NCI-H2081 treated with DMSO at 0.1 percent for 48 hours (cell line): ENCODE data around the gene GABRR1.
A peak's percentile ranks its signal among the peaks of the same experiment; 100 is the strongest.
"Not testable (repeated sequence)": the region's sequence is repeated elsewhere in the genome, so short reads cannot be mapped to it uniquely, and the experiment has no call there.

ENCODE experiments used
- DNase-seq: peaks from one replicate; lab custom pipeline; 2025; lab: John Stamatoyannopoulos, UW

GABRR1 gene

DNA sequence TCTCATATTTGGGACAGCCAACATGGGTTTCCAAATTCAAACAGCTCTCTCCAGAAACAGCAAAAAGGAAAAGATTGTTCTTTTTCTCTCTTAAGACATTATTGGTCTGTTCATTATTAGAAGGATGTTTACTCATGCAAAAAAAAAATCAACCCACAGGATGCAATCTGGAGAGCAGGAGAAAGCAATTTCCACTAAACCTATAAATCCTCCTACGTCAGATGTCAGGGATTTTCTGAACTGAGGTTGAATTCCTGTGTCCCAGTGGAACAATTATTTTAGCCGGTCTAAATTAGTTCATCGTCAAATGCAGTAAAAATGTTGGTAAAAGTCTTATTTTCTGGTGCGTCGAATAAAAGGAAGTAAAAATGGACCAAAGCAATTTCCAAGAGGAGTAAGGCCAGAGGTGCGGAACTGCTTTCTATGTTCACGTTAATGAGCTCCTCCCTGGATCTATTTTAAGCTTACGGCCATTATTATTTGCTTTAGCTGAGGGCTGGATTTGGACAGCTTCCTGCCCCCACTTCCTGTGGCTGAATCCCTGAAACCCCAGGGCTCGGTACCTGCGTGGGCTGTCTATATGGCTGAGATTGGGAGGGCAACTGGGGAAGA is at the start of gene GABRR1:
Gene GABRR1, minus strand, starts transcription at position 60 of the 612 bp plus-strand sequence. Its CDS starts 36 bp downstream, at position 24.
- DNase-seq, result no peak

DNA sequence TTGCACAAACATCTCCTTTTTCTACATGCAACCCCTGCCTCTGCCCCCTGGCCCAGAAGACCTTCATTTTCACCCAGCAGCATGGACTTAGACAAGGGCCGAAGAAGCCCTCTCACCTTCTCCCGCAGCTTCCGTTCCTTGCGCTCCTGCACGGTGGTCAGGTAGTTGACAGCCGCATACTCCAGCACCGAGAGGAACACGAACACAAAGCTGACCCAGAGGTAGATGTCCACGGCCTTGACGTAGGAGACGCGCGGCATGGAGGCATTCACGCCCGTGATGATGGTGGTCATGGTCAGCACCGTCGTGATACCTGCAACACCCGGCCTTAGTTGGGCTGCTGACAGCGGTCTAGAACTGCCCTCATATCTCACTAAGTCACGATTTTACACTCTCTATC is 47.1 kb upstream of the GABRR1 start:
- no peak for DNase-seq

DNA sequence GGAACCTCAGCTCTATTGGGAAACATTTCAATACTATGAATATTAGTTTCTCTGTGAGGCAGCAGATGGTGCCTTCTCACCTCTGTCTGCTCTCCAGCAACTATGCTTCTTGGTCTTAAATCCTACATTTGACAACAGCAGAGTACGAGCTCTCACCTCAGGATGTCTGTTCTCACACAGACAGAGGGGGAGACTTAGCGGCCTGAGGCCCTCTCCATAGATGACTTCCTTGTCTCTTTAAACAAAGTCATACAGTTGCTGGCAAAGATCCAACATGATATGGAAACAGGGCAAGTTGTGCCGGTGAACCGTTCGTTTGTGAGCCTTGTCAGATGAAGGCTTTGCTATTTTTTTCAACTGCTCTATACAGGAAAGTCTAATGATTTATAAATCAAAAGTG is 43.7 kb upstream of the GABRR1 start:
- no peak for DNase-seq

DNA sequence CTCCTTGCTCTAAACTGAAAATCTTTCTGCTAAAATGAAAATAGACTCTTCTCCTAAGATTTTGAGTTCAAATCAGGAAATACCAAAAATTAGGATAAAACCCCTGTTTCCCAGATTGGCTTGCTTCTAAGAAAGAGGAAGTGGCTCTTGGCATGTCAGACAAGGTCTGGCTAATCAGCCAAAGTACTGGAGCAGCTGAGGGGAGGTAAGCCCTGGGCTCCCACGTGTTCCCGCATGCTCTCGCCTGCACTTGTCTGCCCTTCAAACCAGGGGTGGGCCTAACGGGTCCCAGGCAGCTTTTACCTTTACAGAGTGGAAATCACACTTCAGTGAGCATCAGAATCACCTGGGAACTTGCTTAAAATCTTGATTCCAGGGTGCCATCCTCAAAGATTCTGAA is 43.2 kb upstream of the GABRR1 start:
- no peak for DNase-seq

DNA sequence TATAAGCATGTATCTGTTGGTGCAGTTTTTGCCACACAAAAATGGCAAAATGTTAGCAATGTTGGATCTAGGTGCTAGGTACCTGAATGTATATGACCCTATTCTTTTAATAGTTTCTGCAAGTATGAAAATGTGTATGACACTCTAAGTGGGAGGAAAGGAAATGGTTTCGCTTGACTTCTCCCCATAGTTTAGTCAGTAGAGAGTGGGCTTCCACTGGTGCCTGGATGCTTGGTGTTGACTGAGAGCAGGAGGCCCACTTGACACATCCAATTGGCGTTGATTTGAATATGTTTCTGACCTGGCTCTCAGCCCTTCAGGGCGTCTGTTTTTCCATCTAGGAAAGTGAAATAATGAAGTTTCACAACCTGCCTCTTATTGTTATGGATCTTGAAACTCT is 41.8 kb upstream of the GABRR1 start:
- DNase-seq, result no peak

DNA sequence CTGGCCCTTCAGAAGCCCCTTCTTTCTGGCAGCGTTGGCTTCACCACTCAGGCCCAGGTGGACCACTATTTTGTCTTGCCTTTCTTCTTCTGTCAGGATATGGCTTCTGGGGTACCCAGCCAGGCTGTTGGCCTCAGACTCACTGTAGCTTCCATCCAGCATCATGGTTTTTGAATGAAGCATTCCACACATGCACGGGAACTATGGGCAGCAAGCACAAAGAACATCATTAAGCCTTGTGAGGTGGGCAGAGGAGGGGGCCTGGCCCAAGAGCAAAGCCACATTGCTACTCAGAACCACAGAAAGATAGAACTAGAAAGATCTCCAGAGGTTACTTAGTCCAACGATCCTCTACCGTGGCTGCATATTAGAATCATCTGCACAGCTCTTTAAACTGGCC is 40.6 kb upstream of the GABRR1 start:
- no peak for DNase-seq

DNA sequence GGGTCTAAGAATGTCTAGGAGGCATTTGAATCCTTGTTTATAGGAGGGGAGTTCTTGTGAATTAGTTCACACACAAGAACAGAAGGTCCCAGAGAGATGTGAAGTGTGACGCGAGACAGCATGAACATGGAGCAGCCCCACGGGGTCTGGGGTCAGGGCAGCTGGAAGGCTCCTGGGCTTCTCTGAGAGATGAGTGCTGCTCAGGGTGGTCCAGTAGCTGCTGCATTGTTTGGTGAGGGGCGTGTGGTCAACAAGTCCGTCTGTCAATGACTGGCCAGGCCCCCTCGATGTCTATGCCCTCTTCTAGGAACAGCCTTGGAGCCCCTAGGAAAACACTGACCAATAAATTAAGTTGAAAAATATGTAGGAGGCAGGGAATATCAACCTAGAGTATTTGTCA is 40.2 kb upstream of the GABRR1 start:
- no peak for DNase-seq

DNA sequence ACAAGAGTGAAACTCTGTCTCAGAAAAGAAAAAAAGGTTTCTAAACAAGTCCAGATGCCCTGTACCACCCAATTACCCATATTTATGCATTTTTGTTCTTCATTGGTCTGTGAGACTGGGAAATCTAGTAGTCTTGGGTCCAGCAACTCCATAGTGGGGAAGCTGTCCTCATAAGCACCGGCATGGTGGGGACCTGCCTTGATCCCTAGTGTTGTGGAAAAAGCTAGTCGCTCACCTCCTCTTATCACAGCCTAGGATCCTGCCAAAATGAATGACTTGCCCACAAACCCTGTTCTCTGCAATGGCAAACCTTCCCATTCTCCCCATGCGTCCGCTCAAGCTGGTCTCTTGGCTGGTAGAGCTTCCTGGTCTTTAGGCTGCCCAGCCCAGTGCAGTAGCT is 38.3 kb upstream of the GABRR1 start:
- DNase-seq, result no peak

DNA sequence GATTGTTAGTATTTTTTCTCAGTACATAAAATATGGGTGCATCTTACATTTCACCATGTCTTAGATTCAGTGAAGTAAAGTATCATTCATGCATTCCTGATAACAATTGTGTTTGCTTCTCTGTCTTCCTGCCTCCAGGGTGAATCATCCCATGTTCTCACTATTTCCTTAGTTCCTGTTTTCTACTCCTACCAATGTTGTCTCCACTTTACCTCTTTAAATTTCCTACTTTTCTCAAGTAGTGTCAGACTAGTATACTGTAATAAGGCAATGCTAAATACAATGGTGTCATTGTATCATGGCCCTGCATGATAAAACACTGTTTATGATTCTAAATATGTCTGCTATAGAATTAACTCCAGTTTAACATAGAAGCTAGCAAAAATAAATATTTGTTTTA is 37.4 kb upstream of the GABRR1 start:
- DNase-seq, result no peak

DNA sequence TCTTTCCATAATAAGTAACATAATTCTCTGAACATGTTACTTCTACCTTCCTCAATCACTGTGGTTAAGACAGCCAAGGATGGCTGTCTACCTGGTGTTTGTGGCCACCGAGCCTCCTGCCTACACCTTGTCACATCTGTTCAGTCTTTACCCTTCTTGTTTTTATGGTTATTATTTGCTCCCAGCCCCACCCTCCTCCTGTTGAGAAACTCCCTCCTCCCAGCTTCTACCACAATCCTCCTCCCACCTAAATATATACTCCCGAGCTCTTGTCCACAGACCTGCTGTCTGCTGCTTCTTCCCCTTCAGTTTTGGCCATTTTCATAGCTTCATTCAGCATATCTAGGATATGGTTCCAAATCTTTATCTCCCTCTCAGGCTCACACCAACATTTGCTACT is 35.7 kb upstream of the GABRR1 start:
- DNase-seq, result no peak

DNA sequence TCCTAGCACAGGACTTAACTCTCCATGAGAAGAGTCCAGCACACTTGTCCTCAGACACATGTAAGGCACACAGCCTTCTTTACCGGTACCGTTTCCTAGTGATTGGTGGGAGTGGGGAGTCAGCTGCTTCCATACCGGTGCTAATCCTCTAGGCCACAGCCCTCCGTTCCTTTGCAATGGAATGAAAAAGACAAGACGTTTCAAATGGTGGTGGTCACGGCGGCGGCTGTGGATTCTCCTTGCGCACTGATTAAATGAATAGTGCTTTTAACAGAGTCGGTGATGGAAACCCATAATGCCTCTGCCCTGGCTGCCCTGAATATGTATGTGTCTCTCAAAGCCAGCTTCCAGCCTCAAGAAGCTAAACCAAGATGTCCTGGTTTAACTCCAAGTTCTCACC is 34.8 kb upstream of the GABRR1 start:
- no peak for DNase-seq

DNA sequence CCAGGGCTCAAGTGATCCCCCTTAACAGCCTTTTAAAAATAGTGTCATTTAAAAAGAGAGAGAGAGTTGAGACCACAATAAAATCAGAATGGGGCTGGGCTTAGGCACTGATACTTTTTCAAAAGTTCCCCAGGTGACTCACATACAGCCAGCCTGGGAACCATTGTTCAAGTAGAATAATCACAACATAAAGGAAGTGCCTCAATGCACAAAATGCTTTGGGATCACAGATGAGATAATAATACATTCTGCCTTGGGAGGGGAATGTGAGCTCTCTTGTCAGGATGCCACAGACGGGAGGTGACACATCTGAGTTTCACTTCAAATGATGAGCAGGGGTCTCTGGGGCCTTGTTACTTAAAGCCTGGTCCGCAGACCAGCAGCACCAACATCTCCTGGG is 34.0 kb upstream of the GABRR1 start:
- no peak for DNase-seq

DNA sequence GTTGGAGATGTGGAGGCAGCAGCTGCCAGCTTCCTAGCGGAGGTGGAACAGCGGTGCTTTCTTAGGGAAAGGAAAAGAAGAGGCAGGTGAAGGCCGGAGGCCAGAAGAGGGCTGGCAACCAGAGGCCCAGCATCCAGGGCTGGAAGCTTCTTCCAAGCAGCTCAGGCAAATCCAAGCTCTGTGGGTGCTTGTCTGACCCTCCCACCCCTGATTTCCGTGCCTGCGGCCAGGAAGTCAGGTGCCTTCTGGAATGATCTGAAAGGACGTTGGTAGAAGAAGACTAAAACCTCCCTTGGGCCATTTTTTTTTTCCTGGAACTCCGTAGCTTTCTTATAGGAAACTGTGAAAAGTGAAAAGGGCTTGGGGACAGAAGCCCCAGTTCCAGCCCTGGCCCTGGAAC is 33.1 kb upstream of the GABRR1 start:
- no peak for DNase-seq

DNA sequence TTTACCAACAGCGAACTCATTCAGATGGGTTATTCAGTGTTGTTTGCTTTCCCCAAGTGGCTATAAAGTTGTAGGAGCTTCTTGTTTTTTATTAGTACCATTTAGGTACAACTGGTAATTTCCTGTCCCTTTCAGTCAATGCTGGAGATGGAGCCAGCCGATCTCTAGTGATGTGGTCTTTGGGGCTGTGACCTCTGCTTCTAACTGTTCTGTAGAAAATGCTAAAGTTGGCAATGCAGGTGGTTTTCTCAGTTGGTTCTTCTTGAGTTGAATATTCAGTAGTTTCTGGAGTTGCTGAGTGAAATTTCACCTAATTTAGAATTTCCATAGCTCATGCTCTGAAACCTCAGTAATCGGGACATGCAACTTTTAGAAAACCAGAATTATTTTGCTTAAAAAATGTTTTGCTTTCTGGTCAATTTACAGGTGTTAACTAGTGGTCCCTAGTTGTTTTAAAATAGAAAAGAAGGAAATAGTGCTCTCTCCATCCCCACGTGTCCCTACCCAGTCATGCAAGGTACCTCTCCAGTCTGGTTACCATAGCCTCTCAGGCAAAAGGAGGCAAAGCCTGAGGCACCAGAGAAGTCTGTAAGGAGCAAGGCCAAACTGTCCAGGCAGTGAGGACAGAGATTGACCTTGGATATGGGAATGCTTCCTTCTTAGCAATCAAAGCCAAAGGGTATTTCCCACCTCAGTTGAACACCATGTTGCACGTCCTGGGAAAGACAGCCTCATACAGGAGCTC is 27.3 kb upstream of the GABRR1 start:
- no peak for DNase-seq

DNA sequence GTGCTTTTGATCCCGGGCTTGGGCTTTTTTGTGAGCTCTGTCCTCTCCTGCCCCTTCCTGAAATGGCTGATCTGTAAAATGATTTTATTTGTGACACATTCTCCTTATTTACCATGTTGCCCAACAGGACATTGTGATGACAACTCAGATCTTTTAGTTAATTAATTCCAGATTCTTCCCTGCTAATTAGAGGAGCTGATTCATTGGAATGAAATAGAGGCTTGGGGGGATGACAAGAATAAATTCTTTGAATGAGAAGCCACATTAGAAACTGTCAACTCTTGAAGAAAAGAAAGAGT is 26.1 kb upstream of the GABRR1 start:
- no peak for DNase-seq

DNA sequence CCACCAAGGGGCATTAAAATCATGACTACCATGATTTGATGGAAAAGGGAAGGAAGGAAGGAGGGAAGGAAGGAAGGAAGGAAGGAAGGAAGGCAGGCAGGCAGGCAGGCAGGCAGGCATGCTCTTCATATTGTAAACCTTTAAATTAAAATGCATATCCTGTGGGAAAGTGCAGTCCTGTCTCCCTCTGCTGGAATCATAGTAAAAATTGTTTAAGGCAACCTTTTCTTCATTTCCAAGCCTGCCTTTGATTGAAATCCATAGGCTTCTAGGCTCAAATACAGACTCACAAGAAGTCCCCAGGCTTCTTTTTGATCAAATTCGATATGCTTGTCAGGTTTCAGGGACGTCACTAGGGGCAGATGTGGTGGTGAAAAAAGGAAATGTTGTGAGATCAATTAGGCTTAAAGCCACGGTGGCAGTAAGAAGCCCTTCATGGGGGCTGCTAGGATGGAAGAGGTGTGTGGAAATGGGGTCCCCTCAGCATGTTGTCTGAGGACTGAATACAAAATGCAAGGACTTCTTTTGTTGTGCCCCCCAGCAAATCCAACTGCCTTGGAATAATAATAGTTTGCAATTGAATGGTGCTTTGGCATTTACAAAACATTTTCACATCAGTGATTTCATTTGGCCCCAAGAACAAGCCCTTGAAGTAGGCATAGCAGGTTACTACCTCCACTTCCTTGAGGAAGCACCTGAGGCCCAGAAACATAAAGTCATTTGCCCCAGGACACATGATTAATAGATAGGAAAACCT is 25.6 kb upstream of the GABRR1 start:
- peak; percentile 21 for DNase-seq

DNA sequence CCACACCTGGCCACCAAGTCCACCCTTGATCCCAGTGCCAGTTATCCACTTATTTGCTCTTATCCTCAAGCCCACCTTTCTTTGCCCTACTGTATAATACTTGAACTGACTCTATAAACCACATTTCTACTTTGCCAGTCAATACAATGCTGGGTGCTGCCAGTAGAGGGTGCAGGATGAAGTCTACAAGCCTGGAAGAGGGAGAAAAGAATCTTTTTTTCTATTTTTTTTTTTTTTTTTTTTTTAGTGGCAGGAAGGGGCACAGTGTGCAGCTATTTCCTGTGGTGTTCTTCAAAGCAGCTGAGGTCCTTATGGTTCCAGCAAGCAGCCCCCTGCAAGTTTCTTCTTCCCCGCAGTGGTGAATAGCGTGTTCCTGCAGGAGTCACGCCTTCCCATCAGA is 22.2 kb upstream of the GABRR1 start:
- no peak for DNase-seq

DNA sequence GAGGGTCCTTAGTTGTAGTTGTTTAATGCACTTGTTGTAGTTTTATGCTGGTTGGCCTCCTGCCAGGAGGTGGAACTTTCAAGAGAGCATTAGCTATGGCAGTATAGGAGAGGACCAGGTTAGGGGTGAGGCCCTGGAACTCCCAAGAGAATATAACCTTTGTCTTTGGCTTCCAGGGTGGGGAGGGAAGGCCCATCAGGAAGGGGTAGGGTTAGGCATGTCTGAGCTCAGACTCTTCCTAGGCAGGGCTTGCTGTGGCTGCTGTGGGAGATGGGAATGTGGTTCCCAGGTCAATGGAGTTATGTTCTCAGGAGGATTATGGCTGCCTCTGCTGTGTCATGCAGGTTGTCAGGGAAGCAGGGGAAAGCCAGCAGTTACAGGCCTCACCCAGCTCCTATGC is 20.0 kb upstream of the GABRR1 start:
- no peak for DNase-seq

DNA sequence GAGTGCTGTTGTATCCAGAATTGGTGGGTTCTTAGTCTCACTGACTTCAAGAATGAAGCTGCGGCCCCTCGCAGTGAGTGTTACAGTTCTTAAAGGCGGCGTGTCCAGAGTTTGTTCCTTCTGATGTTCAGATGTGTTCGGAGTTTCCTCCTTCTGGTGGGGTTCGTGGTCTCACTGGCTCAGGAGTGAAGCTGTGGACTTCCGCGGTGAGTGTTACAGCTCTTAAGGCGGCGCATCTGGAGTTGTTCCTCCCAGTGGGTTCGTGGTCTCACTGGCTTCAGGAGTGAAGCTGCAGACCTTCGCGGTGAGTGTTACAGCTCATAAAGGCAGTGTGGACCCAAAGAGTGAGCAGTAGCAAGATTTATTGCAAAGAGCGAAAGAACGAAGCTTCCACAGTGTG is 16.4 kb upstream of the GABRR1 start:
- DNase-seq, result not testable (repeated sequence)

DNA sequence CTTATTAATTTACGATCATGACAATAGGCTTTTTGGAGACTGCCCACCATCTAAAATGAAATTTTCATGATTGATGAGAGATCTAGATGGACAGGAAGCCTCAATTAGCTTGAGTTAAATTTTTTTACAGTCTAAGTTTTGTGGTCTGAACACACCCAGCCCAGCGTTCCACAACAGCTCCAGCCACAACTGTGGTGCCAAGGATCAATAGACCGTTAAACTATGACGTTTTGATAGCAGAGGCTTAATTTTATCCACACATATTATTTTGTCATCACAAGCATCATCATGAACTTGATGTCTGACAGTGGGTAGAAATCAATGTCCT is 5.5 kb upstream of the GABRR1 start:
- DNase-seq, result no peak

DNA sequence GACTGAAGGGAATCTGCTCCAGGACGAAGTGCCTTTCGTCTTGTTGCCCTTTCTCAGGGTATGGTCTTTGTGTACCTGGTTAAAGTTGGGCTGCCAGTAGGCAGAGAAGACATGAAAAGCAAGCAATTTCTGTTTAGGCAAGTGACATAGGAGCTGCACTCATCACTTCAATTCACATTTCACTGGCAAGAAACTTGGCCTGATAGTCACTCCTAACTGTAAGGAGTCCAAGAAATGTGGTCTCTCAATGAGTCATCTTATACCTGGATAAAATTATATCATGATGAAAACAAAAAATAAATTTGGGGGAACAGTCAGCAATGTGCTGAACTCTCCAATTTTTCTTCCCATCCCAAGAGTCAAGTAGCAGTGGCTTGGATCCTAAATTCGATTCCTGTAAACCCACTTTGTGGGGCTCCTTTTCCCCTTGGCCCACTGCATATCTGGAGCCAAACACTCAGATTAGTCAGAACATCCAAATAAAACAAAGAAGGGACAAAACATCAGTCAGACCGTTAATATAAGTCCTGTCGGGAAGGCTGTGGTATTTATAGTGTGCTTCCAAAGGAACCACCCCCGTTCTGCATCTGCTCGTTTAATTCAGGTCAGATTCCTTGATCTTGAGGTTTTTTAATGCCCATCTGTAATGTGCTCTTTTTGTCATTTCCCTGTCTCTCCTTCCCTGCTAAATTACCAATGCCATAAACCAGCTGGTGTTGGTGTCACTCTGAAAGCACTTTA is 5.0 kb upstream of the GABRR1 start:
- no peak for DNase-seq

DNA sequence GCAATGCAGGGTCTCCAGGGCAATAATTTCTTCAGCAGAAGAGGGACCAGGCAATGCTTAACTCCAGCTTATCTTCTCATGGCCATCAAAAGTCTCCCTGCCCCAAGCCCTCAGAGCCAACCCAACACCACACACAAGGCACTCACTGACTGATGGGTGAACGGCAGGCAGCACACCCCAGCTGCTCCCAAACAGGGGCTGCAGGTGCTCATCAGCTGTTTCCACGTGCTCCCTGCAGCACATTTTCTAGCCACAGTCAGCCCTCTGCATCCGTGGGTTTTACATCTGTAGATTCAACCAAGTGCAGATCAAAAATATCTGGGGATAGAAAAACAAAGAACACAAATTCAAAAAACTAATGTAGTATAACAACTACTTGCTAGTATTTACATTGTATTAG is 4.0 kb upstream of the GABRR1 start:
- no peak for DNase-seq

DNA sequence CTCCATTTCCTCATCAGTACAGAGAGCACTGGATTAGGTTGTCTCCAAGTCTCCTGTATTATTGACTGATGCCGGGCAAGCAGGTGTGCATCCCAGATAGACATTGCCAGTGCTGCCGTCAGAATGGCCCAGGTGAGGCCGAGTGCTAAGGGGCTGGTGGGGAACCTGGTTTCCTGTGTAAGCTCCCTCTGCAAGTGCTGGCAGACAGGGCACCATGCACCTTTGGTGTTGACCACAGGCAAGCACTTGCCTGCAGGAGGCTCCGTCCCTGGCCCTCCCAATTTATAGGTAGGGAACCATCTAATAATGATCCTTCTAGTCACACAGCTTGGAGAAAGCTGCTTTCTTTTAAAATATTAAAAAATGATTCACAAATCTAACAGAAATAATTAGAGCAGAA is 747 bp downstream of the GABRR1 start:
- DNase-seq, result no peak
